ENCODE data around the gene HS3ST3A1. TPM values are rescaled to one million over a fixed set of nuclear protein-coding genes. Genes with fewer than 3 reads are reported as not detected.

HS3ST3A1 gene
- total RNA-seq, 2 donors from 2014 or later: not detected

- ATAC-seq: peak in 1 of 2 donors; percentile 64
- peak in 1 of 2 donors; percentile 28 for DNase-seq (ENCODE audit: low spot score in 2 of 2)
- peaks cover 8 to 9% of the 10 kb centered on the region in 2 donors for H3K36me3 Mint-ChIP-seq
- no peaks in the 10 kb centered on the region for H3K9me3 Mint-ChIP-seq
- H3K27ac Mint-ChIP-seq: no peak overlapping the region
These were observed 380 bp downstream of the HS3ST3A1 start for GRCh38 chr17:13601322-13601775.

- no peak for DNase-seq (ENCODE audit: low spot score in 2 of 2)
- H3K36me3 Mint-ChIP-seq: peaks cover 8 to 9% of the 10 kb centered on the region in 2 donors
- ATAC-seq: peak in 1 of 2 donors; percentile 32
- H3K27ac Mint-ChIP-seq: no peak overlapping the region
- no peaks in the 10 kb centered on the region for H3K9me3 Mint-ChIP-seq
These were observed 1.0 kb downstream of the HS3ST3A1 start for GRCh38 chr17:13600475-13601321.

- ATAC-seq (no peak), DNase-seq (ENCODE audit: low spot score in 2 of 2) (no peak)
- peaks cover 8 to 9% of the 10 kb centered on the region in 2 donors for H3K36me3 Mint-ChIP-seq
- no peaks in the 10 kb centered on the region for H3K9me3 Mint-ChIP-seq
- H3K27ac Mint-ChIP-seq: no peak overlapping the region
These were observed 1.9 kb downstream of the HS3ST3A1 start for GRCh38 chr17:13599864-13600263.

GRCh38 chr17:13599168-13599577 lies 2.6 kb downstream of the HS3ST3A1 start:
- DNase-seq (ENCODE audit: low spot score in 2 of 2) (no peak), ATAC-seq (no peak)
- Mint-ChIP-seq H3K36me3 (peaks cover 8 to 9% of the 10 kb centered on the region in 2 donors), H3K27ac (peak overlapping the region in 1 of 2 donors; percentile 55), H3K9me3 (no peaks in the 10 kb centered on the region)

- no peak for ATAC-seq
- Mint-ChIP-seq H3K9me3 (no peaks in the 10 kb centered on the region), H3K27ac (peak overlapping the region in 1 of 2 donors; percentile 55), H3K36me3 (peaks cover 8 to 9% of the 10 kb centered on the region in 2 donors)
- DNase-seq (ENCODE audit: low spot score in 2 of 2): no peak
These were observed 3.2 kb downstream of the HS3ST3A1 start for GRCh38 chr17:13598353-13599167.

- H3K27ac Mint-ChIP-seq: no peak overlapping the region
- no peak for DNase-seq (ENCODE audit: low spot score in 2 of 2)
- no peaks in the 10 kb centered on the region for H3K9me3 Mint-ChIP-seq
- peak in 1 of 2 donors; percentile 48 for ATAC-seq
- H3K36me3 Mint-ChIP-seq: peaks cover 7 to 8% of the 10 kb centered on the region in 2 donors
These were observed 3.9 kb downstream of the HS3ST3A1 start for GRCh38 chr17:13597723-13598347.

- Mint-ChIP-seq H3K27ac (no peak overlapping the region), H3K36me3 (no peaks in the 10 kb centered on the region)
- ATAC-seq: no peak
These were observed 5.3 kb downstream of the HS3ST3A1 start for GRCh38 chr17:13596241-13596923.

GRCh38 chr17:13595599-13595899 lies 6.2 kb downstream of the HS3ST3A1 start:
- no peak overlapping the region for H3K27ac Mint-ChIP-seq
- H3K36me3 Mint-ChIP-seq: no peaks in the 10 kb centered on the region
- no peak for ATAC-seq
- DNase-seq (ENCODE audit: low spot score in 2 of 2): no peak
- H3K9me3 Mint-ChIP-seq: no peaks in the 10 kb centered on the region

More at GRCh38 chr17:13596241-13596923, 5.3 kb downstream of the HS3ST3A1 start:
- DNase-seq (ENCODE audit: low spot score in 2 of 2): no peak
- no peaks in the 10 kb centered on the region for H3K9me3 Mint-ChIP-seq

- DNase-seq (ENCODE audit: low spot score in 2 of 2) (peak; percentile 62 to 85), ATAC-seq (peak; percentile 73 to 76)
- peak overlapping the region; percentile 12 to 71 for H3K27ac Mint-ChIP-seq
- H3K9me3 Mint-ChIP-seq: no peaks in the 10 kb centered on the region
- no peaks in the 10 kb centered on the region for H3K36me3 Mint-ChIP-seq
These were observed 6.7 kb downstream of the HS3ST3A1 start for GRCh38 chr17:13594762-13595598.

- ATAC-seq: no peak
- H3K9me3 Mint-ChIP-seq: no peaks in the 10 kb centered on the region
- H3K27ac Mint-ChIP-seq: peak overlapping the region in 1 of 2 donors; percentile 71
- no peaks in the 10 kb centered on the region for H3K36me3 Mint-ChIP-seq
- DNase-seq (ENCODE audit: low spot score in 2 of 2): no peak
These were observed 7.4 kb downstream of the HS3ST3A1 start for GRCh38 chr17:13594310-13594709.

- Mint-ChIP-seq H3K9me3 (no peaks in the 10 kb centered on the region), H3K36me3 (no peaks in the 10 kb centered on the region), H3K27ac (peak overlapping the region in 1 of 2 donors; percentile 71)
- DNase-seq (ENCODE audit: low spot score in 2 of 2): no peak
- ATAC-seq: no peak
These were observed 8.0 kb downstream of the HS3ST3A1 start for GRCh38 chr17:13593757-13594156.

- no peaks in the 10 kb centered on the region for H3K9me3 Mint-ChIP-seq
- H3K36me3 Mint-ChIP-seq: no peaks in the 10 kb centered on the region
- no peak overlapping the region for H3K27ac Mint-ChIP-seq
- no peak for DNase-seq (ENCODE audit: low spot score in 2 of 2)
- ATAC-seq: no peak
These were observed 8.5 kb downstream of the HS3ST3A1 start for GRCh38 chr17:13593021-13593751.

- Mint-ChIP-seq H3K27ac (no peak overlapping the region), H3K36me3 (no peaks in the 10 kb centered on the region), H3K9me3 (no peaks in the 10 kb centered on the region)
- no peak for DNase-seq (ENCODE audit: low spot score in 2 of 2)
- no peak for ATAC-seq
These were observed 9.3 kb downstream of the HS3ST3A1 start for GRCh38 chr17:13592427-13592826.

- Mint-ChIP-seq H3K36me3 (no peaks in the 10 kb centered on the region), H3K9me3 (no peaks in the 10 kb centered on the region), H3K27ac (no peak overlapping the region)
- DNase-seq (ENCODE audit: low spot score in 2 of 2) (no peak), ATAC-seq (no peak)
These were observed 11.3 kb downstream of the HS3ST3A1 start for GRCh38 chr17:13590441-13590840.

GRCh38 chr17:13589658-13590057 lies 12.1 kb downstream of the HS3ST3A1 start:
- ATAC-seq: no peak
- no peaks in the 10 kb centered on the region for H3K36me3 Mint-ChIP-seq
- no peaks in the 10 kb centered on the region for H3K9me3 Mint-ChIP-seq
- no peak for DNase-seq (ENCODE audit: low spot score in 2 of 2)
- no peak overlapping the region for H3K27ac Mint-ChIP-seq
